GM23338 (cell line): ENCODE results near the gene ACHE.

Source experiments
- CTCF ChIP-seq, 2 experiments: fragments of 200-600 bp in 1 of 2; sonication (generic) in 1 of 2; conservative IDR thresholded peaks; 2 replicates each; pipeline versions ENCODE4 v1.5.1 to v1.6.1; 2016 to 2017; ENCODE audit warnings: antibody characterized with exemption in 2 of 2, low read depth in 2 of 2, mild to moderate bottlenecking in 2 of 2, moderate library complexity in 1 of 2
- EZH2 ChIP-seq: fragments of 200-600 bp; sonication (generic); IDR thresholded peaks from one replicate; pipeline ENCODE4 v1.8.0; 2017; ENCODE audit warnings: antibody characterized with exemption, mild to moderate bottlenecking, low read depth; ENCODE audit not compliant: unreplicated experiment
- POLR2AphosphoS5 ChIP-seq: IDR thresholded peaks from 2 replicates; pipeline ENCODE4 v1.6.1; 2016; ENCODE audit warnings: antibody characterized with exemption, low read depth

GRCh38 chr7:100861616-100861985, 34.1 kb downstream of the ACHE start:
- no peak for TF ChIP-seq EZH2
- no peak for TF ChIP-seq CTCF (conservative IDR thresholded peaks at IDR 0.05; ENCODE audit: low read depth in 2 of 2)
- TF ChIP-seq POLR2AphosphoS5: no peak
